Measurements from ENCODE around the gene ASIC2. TPM values are rescaled to one million over a fixed set of nuclear protein-coding genes. Genes with fewer than 3 reads are reported as not detected.

Gene ASIC2
- total RNA-seq, 3 donors from 2014 or later = 0.15 to 0.16 TPM; not detected in 1

GRCh38 chr17:33138627-33139026, 154.5 kb downstream of the ASIC2 start:
- Histone ChIP-seq H3K9me3 (no peaks in the 10 kb centered on the region), H3K4me3 (no peak overlapping the region), H3K27ac (no peak overlapping the region), H3K27me3 (no peaks in the 10 kb centered on the region), H3K36me3 (no peaks in the 10 kb centered on the region), H3K4me1 (no peaks in the 10 kb centered on the region)
- TF ChIP-seq POLR2A (IDR thresholded peaks at IDR 0.05) = no peak
- TF ChIP-seq, protein P1, sequence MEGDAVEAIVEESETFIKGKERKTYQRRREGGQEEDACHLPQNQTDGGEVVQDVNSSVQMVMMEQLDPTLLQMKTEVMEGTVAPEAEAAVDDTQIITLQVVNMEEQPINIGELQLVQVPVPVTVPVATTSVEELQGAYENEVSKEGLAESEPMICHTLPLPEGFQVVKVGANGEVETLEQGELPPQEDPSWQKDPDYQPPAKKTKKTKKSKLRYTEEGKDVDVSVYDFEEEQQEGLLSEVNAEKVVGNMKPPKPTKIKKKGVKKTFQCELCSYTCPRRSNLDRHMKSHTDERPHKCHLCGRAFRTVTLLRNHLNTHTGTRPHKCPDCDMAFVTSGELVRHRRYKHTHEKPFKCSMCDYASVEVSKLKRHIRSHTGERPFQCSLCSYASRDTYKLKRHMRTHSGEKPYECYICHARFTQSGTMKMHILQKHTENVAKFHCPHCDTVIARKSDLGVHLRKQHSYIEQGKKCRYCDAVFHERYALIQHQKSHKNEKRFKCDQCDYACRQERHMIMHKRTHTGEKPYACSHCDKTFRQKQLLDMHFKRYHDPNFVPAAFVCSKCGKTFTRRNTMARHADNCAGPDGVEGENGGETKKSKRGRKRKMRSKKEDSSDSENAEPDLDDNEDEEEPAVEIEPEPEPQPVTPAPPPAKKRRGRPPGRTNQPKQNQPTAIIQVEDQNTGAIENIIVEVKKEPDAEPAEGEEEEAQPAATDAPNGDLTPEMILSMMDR (IDR thresholded peaks at IDR 0.05) = no peak
- TF ChIP-seq POLR2AphosphoS5 (IDR thresholded peaks at IDR 0.05) = no peak
- intact Hi-C loops (cut with DNase I; ENCODE audit: low total_unique reads) = no loop called here
- DNase-seq (ENCODE audit: low spot score in 2 of 2) = no peak

DNA sequence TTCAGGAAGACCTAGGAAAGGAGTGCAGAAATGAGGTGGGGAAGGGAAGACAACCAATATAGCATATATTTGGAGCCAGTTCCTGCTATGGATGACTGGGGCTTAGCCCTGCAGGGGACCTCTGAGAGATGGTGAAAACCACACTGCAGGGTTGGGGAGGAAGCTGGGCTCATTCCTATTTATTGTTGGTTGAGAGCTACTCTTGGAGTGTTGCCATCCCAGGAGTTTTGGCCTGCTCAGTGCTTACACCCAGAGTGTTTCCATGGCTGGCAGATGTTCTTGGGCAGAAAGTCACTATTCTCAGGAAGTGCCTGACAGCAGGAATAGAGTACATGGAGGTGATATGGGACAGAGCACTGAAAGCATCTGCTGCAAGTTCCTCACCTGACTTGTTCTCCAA, 155.7 kb downstream of the ASIC2 start:
- DNase-seq (ENCODE audit: low spot score in 2 of 2) = no peak
- no peaks in the 10 kb centered on the region for H3K4me1 ChIP-seq
- no peak for TF ChIP-seq POLR2AphosphoS5 (IDR thresholded peaks at IDR 0.05)
- TF ChIP-seq, protein P1 (IDR thresholded peaks at IDR 0.05) = no peak
- no peak for TF ChIP-seq POLR2A (IDR thresholded peaks at IDR 0.05)
- no peak overlapping the region for H3K27ac ChIP-seq
- H3K9me3 ChIP-seq = no peaks in the 10 kb centered on the region
- H3K4me3 ChIP-seq = no peak overlapping the region
- intact Hi-C loops (cut with DNase I; ENCODE audit: low total_unique reads) = no loop called here
- H3K27me3 ChIP-seq = no peaks in the 10 kb centered on the region
- no peaks in the 10 kb centered on the region for H3K36me3 ChIP-seq

- intact Hi-C loops (cut with DNase I; ENCODE audit: low total_unique reads) = no loop called here
- no peaks in the 10 kb centered on the region for H3K9me3 ChIP-seq
- peaks cover 0 to 6% of the 10 kb centered on the region in 2 donors for H3K27me3 ChIP-seq
- no peaks in the 10 kb centered on the region for H3K36me3 ChIP-seq
- H3K27ac ChIP-seq = no peak overlapping the region
- TF ChIP-seq POLR2A (IDR thresholded peaks at IDR 0.05) (no peak), POLR2AphosphoS5 (IDR thresholded peaks at IDR 0.05) (no peak)
- TF ChIP-seq, protein P1 (IDR thresholded peaks at IDR 0.05) = no peak
- DNase-seq (ENCODE audit: low spot score in 2 of 2) = no peak
- no peaks in the 10 kb centered on the region for H3K4me1 ChIP-seq
- H3K4me3 ChIP-seq = no peak overlapping the region
Measured at GRCh38 chr17:33135691-33136090, 157.4 kb downstream of the ASIC2 start.

DNA sequence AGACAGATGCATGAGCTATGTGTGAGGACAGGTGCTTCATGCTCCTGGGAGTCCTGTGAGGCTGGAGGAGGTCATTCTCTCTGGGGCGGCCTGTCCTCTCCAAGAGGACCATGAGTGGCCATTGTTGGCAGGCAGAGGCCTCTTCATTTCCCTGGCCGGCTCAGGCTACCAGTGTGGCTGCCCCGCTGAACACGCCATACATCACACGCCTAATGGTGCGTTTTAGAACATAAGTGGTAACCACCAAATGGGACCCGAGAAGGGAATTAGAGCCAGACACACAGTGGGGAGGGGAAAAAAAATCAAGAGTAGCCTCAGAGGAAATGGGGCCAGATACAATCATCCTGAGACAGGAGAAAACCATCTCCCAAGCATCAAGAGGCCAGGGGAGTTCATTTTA, 161.5 kb downstream of the ASIC2 start:
- intact Hi-C loops (cut with DNase I; ENCODE audit: low total_unique reads) = no loop called here
- no peak overlapping the region for H3K27ac ChIP-seq

GRCh38 chr17:33127706-33128105, 165.4 kb downstream of the ASIC2 start:
- Histone ChIP-seq H3K36me3 (no peaks in the 10 kb centered on the region), H3K27ac (no peak overlapping the region), H3K4me1 (no peaks in the 10 kb centered on the region), H3K27me3 (peaks cover 0 to 10% of the 10 kb centered on the region in 2 donors), H3K9me3 (no peaks in the 10 kb centered on the region), H3K4me3 (no peak overlapping the region)
- TF ChIP-seq, protein P1 (IDR thresholded peaks at IDR 0.05) = no peak
- TF ChIP-seq POLR2AphosphoS5 (IDR thresholded peaks at IDR 0.05) (no peak), POLR2A (IDR thresholded peaks at IDR 0.05) (no peak)
- DNase-seq (ENCODE audit: low spot score in 2 of 2) = no peak
- intact Hi-C loops (cut with DNase I; ENCODE audit: low total_unique reads) = no loop called here

More for the DNA sequence above, 161.5 kb downstream of the ASIC2 start:
- H3K36me3 ChIP-seq = no peaks in the 10 kb centered on the region
- no peak overlapping the region for H3K4me3 ChIP-seq
- no peak for TF ChIP-seq POLR2A (IDR thresholded peaks at IDR 0.05)
- TF ChIP-seq, protein P1 (IDR thresholded peaks at IDR 0.05) = no peak
- no peak for TF ChIP-seq POLR2AphosphoS5 (IDR thresholded peaks at IDR 0.05)
- DNase-seq (ENCODE audit: low spot score in 2 of 2) = no peak
- no peaks in the 10 kb centered on the region for H3K9me3 ChIP-seq
- H3K27me3 ChIP-seq = peaks cover 0 to 10% of the 10 kb centered on the region in 2 donors
- no peaks in the 10 kb centered on the region for H3K4me1 ChIP-seq
